ENCODE measurements around the gene GNE. TPM values are rescaled to one million over a fixed set of nuclear protein-coding genes. Genes with fewer than 3 reads are reported as not detected.

The GNE gene
- total RNA-seq, 1 experiment from 2014 or later: 4.6 TPM

DNA sequence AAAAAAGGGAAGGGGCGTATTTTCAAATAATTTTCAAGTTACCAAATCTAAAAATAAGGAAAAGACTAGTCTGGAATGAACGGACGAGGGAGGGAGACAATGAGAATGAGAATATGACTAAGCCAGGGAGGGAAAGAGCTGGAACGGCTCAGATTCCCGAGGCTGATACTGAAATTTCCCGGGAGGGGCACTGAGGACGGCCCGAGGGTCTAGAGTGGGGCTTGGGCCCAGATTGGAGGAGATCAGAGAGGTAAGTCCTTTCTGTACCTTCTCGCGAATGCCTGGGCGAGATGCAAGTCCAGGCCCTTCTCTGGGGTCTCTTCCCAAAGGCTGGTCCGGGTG is 92.5 kb downstream of the GNE start:
- peak overlapping the region; percentile 33; the same call in 1 of the 2 replicates for H3K4me3 Mint-ChIP-seq
- CTCF ChIA-PET: interaction anchor here (0.6 to 5.3 kb wide), 28 partner anchors 14 to 1994 kb away, joined by 3 to 131 read pairs (median 5); partner anchors contain the start of genes CLTA, GLIPR2 and RECK
- POLR2A ChIA-PET: interaction anchor here (0.8 to 3.3 kb wide), 3 partner anchors 25 to 29 kb away, joined by 3 to 24 read pairs (median 7); partner anchors contain the start of genes CLTA and GLIPR2
- peaks cover 49% of the 10 kb centered on the region for H3K4me1 Mint-ChIP-seq
- peaks cover 7% of the 10 kb centered on the region for H3K27me3 Mint-ChIP-seq (ENCODE audit: low read depth)
- H3K36me3 Mint-ChIP-seq: no peaks in the 10 kb centered on the region
- TF ChIP-seq NFYB (CRISPR knock-in tag; conservative IDR thresholded peaks at IDR 0.05; ENCODE audit: low read depth) (no peak), PRRX2 (CRISPR knock-in tag; IDR thresholded peaks at IDR 0.05) (no peak), NFATC4 (CRISPR knock-in tag; IDR thresholded peaks at IDR 0.05) (no peak), FOXK1 (CRISPR knock-in tag; IDR thresholded peaks at IDR 0.05) (no peak), ZNF671 (CRISPR knock-in tag; IDR thresholded peaks at IDR 0.05) (no peak), OVOL2 (CRISPR knock-in tag; IDR thresholded peaks at IDR 0.05; ENCODE audit: borderline replicate concordance) (no peak), ZNF425 (CRISPR knock-in tag; conservative IDR thresholded peaks at IDR 0.05) (no peak), ZNF281 (CRISPR knock-in tag; IDR thresholded peaks at IDR 0.05) (no peak), E2F4 (CRISPR knock-in tag; IDR thresholded peaks at IDR 0.05; ENCODE audit: borderline replicate concordance, low read depth) (no peak), TCF7 (CRISPR knock-in tag; IDR thresholded peaks at IDR 0.05; ENCODE audit: low read depth) (no peak), MXD4 (CRISPR knock-in tag; IDR thresholded peaks at IDR 0.05; ENCODE audit: borderline replicate concordance) (no peak), ZNF512 (CRISPR knock-in tag; IDR thresholded peaks at IDR 0.05; ENCODE audit: borderline replicate concordance) (no peak), FOXP1 (CRISPR knock-in tag; IDR thresholded peaks at IDR 0.05; ENCODE audit: borderline replicate concordance) (no peak), ZSCAN18 (CRISPR knock-in tag; IDR thresholded peaks at IDR 0.05) (no peak), TEAD4 (CRISPR knock-in tag; IDR thresholded peaks at IDR 0.05) (no peak), JUN (CRISPR knock-in tag; IDR thresholded peaks at IDR 0.05) (no peak), ZNF121 (CRISPR knock-in tag; IDR thresholded peaks at IDR 0.05) (no peak)
- TF ChIP-seq, protein P1, sequence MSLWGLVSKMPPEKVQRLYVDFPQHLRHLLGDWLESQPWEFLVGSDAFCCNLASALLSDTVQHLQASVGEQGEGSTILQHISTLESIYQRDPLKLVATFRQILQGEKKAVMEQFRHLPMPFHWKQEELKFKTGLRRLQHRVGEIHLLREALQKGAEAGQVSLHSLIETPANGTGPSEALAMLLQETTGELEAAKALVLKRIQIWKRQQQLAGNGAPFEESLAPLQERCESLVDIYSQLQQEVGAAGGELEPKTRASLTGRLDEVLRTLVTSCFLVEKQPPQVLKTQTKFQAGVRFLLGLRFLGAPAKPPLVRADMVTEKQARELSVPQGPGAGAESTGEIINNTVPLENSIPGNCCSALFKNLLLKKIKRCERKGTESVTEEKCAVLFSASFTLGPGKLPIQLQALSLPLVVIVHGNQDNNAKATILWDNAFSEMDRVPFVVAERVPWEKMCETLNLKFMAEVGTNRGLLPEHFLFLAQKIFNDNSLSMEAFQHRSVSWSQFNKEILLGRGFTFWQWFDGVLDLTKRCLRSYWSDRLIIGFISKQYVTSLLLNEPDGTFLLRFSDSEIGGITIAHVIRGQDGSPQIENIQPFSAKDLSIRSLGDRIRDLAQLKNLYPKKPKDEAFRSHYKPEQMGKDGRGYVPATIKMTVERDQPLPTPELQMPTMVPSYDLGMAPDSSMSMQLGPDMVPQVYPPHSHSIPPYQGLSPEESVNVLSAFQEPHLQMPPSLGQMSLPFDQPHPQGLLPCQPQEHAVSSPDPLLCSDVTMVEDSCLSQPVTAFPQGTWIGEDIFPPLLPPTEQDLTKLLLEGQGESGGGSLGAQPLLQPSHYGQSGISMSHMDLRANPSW (CRISPR knock-in tag; conservative IDR thresholded peaks at IDR 0.05; ENCODE audit: low read depth): no peak
- TF ChIP-seq, protein P2, sequence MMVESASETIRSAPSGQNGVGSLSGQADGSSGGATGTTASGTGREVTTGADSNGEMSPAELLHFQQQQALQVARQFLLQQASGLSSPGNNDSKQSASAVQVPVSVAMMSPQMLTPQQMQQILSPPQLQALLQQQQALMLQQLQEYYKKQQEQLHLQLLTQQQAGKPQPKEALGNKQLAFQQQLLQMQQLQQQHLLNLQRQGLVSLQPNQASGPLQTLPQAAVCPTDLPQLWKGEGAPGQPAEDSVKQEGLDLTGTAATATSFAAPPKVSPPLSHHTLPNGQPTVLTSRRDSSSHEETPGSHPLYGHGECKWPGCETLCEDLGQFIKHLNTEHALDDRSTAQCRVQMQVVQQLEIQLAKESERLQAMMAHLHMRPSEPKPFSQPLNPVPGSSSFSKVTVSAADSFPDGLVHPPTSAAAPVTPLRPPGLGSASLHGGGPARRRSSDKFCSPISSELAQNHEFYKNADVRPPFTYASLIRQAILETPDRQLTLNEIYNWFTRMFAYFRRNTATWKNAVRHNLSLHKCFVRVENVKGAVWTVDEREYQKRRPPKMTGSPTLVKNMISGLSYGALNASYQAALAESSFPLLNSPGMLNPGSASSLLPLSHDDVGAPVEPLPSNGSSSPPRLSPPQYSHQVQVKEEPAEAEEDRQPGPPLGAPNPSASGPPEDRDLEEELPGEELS (CRISPR knock-in tag; IDR thresholded peaks at IDR 0.05): no peak
- ATAC-seq (no peak; the same call in 1 of the 2 replicates), DNase-seq (ENCODE audit: low spot score) (no peak)
- no peak overlapping the region for H3K27ac Mint-ChIP-seq
- H3K9me3 Mint-ChIP-seq: no peaks in the 10 kb centered on the region
